ENCODE results near the gene MEF2C. TPM values are rescaled to one million over a fixed set of nuclear protein-coding genes. Genes with fewer than 3 reads are reported as not detected.

MEF2C gene
- total RNA-seq (under 1 TPM; 0.60 to 0.87 TPM), total RNA-seq (0.05 to 18.5 (median 1.4) reads per million in 172 experiments)
- polyA plus RNA-seq (2013, experiment 1 of 2) = 9.0 TPM
- 16.1 TPM for polyA plus RNA-seq (2013, experiment 2 of 2)

GRCh38 chr5:88883059-88883835, at the start of gene MEF2C:
Gene MEF2C (minus strand): TSS chr5:88883184. CDS start chr5:88823788, 59,396 bp downstream.
- H3K36me3 Mint-ChIP-seq (ENCODE audit: low read depth) = no peaks in the 10 kb centered on the region
- H3K9me3 ChIP-seq (ENCODE audit: control insufficient read depth in 1 of 2, insufficient read depth in 1 of 2, low read length in 2 of 2) = peaks cover 0 to 6% of the 10 kb centered on the region in 2 experiments
- TF ChIP-seq, protein P1, sequence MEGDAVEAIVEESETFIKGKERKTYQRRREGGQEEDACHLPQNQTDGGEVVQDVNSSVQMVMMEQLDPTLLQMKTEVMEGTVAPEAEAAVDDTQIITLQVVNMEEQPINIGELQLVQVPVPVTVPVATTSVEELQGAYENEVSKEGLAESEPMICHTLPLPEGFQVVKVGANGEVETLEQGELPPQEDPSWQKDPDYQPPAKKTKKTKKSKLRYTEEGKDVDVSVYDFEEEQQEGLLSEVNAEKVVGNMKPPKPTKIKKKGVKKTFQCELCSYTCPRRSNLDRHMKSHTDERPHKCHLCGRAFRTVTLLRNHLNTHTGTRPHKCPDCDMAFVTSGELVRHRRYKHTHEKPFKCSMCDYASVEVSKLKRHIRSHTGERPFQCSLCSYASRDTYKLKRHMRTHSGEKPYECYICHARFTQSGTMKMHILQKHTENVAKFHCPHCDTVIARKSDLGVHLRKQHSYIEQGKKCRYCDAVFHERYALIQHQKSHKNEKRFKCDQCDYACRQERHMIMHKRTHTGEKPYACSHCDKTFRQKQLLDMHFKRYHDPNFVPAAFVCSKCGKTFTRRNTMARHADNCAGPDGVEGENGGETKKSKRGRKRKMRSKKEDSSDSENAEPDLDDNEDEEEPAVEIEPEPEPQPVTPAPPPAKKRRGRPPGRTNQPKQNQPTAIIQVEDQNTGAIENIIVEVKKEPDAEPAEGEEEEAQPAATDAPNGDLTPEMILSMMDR (IDR thresholded peaks at IDR 0.05) = no peak
- H3K9me3 Mint-ChIP-seq = no peaks in the 10 kb centered on the region
- no peak within 1 kb of the TSS for H3K27ac ChIP-seq (ENCODE audit: low read depth in 1 of 2, low read length in 2 of 2)
- H3K4me3 ChIP-seq (ENCODE audit: low read length) = peak within 1 kb of the TSS; percentile 43
- CTCF ChIA-PET = interaction anchor here (0.7 kb wide), 1 partner anchor 45 kb away, joined by 3 read pairs; no protein-coding TSS in a partner anchor
- no peak for ATAC-seq (ENCODE audit: poor library complexity)
- peak in 3 of 14 experiments; percentile 25 to 51 (median 49) for DNase-seq
- H3K4me3 Mint-ChIP-seq = peak within 1 kb of the TSS; percentile 84
- POLR2A ChIA-PET = no interaction called here
- H3K4me1 ChIP-seq (ENCODE audit: insufficient read depth, low read length) = peaks cover 9% of the 10 kb centered on the region
- peaks cover 27% of the 10 kb centered on the region for H3K4me1 Mint-ChIP-seq (ENCODE audit: low read depth)
- intact Hi-C loops (cut with DNase I, micrococcal nuclease) = no loop called here
- peaks cover 18 to 39% of the 10 kb centered on the region in 2 experiments for H3K27me3 ChIP-seq (ENCODE audit: control insufficient read depth in 1 of 2, insufficient read depth in 2 of 2, low read length in 2 of 2)
- no peaks in the 10 kb centered on the region for H3K36me3 ChIP-seq (ENCODE audit: insufficient read depth, low read length)
- H3K27me3 Mint-ChIP-seq = peaks cover 80% of the 10 kb centered on the region
- H3K27ac Mint-ChIP-seq = no peak within 1 kb of the TSS

GRCh38 chr5:88932541-88932940, 49.6 kb upstream of the MEF2C start:
- Histone ChIP-seq H3K27me3 (ENCODE audit: control insufficient read depth in 1 of 2, insufficient read depth in 2 of 2, low read length in 2 of 2) (no peaks in the 10 kb centered on the region), H3K36me3 (ENCODE audit: insufficient read depth, low read length) (no peaks in the 10 kb centered on the region), H3K4me1 (ENCODE audit: insufficient read depth, low read length) (no peaks in the 10 kb centered on the region), H3K27ac (ENCODE audit: low read depth in 1 of 2, low read length in 2 of 2) (no peak overlapping the region), H3K9me3 (ENCODE audit: control insufficient read depth in 1 of 2, insufficient read depth in 1 of 2, low read length in 2 of 2) (no peaks in the 10 kb centered on the region), H3K4me3 (ENCODE audit: low read length) (no peak overlapping the region)
- TF ChIP-seq, protein P1 (IDR thresholded peaks at IDR 0.05) = no peak
- no peaks in the 10 kb centered on the region for H3K4me1 Mint-ChIP-seq (ENCODE audit: low read depth)
- no peaks in the 10 kb centered on the region for H3K9me3 Mint-ChIP-seq
- no peaks in the 10 kb centered on the region for H3K27me3 Mint-ChIP-seq
- no peak overlapping the region for H3K27ac Mint-ChIP-seq
- no peak for DNase-seq
- H3K4me3 Mint-ChIP-seq = no peak overlapping the region
- ChIA-PET POLR2A (no interaction called here), CTCF (no interaction called here)
- ATAC-seq (ENCODE audit: poor library complexity) = no peak
- H3K36me3 Mint-ChIP-seq (ENCODE audit: low read depth) = no peaks in the 10 kb centered on the region
- intact Hi-C loops (cut with DNase I, micrococcal nuclease) = no loop called here

DNA sequence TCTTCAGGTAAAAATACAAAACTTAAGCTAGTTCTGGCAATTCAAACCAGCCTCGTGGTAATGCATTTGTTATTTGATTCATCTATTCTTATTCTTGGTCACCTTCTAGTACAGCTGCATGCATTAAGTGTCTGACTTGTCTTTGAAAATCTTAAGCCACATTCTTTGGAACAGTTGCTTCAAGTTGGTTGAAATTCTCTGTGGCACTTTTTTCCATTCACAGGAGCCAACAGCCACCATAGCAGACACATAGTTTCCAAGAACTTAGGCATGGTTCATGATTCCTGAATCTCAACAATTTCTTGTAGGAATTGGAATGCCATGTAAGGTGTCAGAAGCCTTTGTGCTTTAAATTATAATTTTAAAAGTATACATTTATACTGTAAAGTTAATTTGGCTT, 47.4 kb upstream of the MEF2C start:
- Mint-ChIP-seq H3K9me3 (no peaks in the 10 kb centered on the region), H3K4me3 (no peak overlapping the region), H3K4me1 (ENCODE audit: low read depth) (no peaks in the 10 kb centered on the region), H3K27me3 (no peaks in the 10 kb centered on the region), H3K36me3 (ENCODE audit: low read depth) (no peaks in the 10 kb centered on the region), H3K27ac (no peak overlapping the region)
- CTCF ChIA-PET = no interaction called here
- intact Hi-C loops (cut with DNase I, micrococcal nuclease) = no loop called here
- Histone ChIP-seq H3K27ac (ENCODE audit: low read depth in 1 of 2, low read length in 2 of 2) (no peak overlapping the region), H3K27me3 (ENCODE audit: control insufficient read depth in 1 of 2, insufficient read depth in 2 of 2, low read length in 2 of 2) (no peaks in the 10 kb centered on the region), H3K36me3 (ENCODE audit: insufficient read depth, low read length) (no peaks in the 10 kb centered on the region), H3K4me1 (ENCODE audit: insufficient read depth, low read length) (no peaks in the 10 kb centered on the region), H3K4me3 (ENCODE audit: low read length) (no peak overlapping the region), H3K9me3 (ENCODE audit: control insufficient read depth in 1 of 2, insufficient read depth in 1 of 2, low read length in 2 of 2) (no peaks in the 10 kb centered on the region)
- DNase-seq (no peak), ATAC-seq (ENCODE audit: poor library complexity) (no peak)
- POLR2A ChIA-PET = no interaction called here
- TF ChIP-seq, protein P1 (IDR thresholded peaks at IDR 0.05) = no peak
